ENCODE results near the gene ZNF652. TPM values are rescaled to one million over a fixed set of nuclear protein-coding genes. Genes with fewer than 3 reads are reported as not detected.

ZNF652 gene
- total RNA-seq, 1 donor from 2014 or later = 26.6 TPM

DNA sequence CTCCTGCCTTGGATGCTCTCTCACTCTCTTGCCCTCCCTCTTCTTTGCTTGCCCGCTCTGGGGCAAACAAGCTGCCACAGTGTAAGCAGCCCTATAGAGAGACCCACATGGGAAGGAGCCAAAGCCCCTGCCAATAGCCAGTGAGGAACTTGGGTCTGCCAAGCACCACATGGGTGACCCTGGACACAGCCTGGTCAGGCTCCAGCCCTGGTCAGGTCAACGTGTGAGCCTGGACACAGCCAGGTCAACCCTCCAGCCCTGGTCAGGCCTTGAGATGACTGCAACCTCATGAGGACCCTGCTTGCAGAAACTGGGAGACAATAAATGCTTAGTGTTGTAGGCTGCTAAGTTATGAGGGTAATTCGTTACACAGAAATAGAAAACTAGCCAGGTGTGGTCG lies 117.2 kb downstream of the ZNF652 start:
- no peak overlapping the region for H3K27ac ChIP-seq (ENCODE audit: low read depth, low read length)
- H3K9me3 ChIP-seq (ENCODE audit: control insufficient read depth in 3 of 3, low read length in 3 of 3) = no peaks in the 10 kb centered on the region
- no peak overlapping the region for H3K4me3 ChIP-seq (ENCODE audit: low read length in 3 of 3)
- H3K27me3 ChIP-seq (ENCODE audit: control insufficient read depth in 3 of 3, insufficient read depth in 3 of 3, low read length in 3 of 3) = peaks cover 0 to 8% (median 0%) of the 10 kb centered on the region in 3 donors
- peaks cover 6 to 11% (median 8%) of the 10 kb centered on the region in 3 donors for H3K4me1 ChIP-seq (ENCODE audit: control insufficient read depth in 3 of 3, insufficient read depth in 3 of 3, low read length in 3 of 3)
- no peaks in the 10 kb centered on the region for H3K36me3 ChIP-seq (ENCODE audit: control insufficient read depth in 3 of 3, insufficient read depth in 3 of 3, low read length in 3 of 3)
- no peak overlapping the region for H3K9ac ChIP-seq (ENCODE audit: low read depth in 1 of 3, low read length in 3 of 3)

Small RNA genes lying within 50 kb of the gene (small RNA-seq; reads per million reads assigned to genes)
- not detected for gene MIR6129

Other genes with a start within 250 kb of the ZNF652 start
- not detected for gene B4GALNT2, start 229.5 kb downstream of the ZNF652 start, total RNA-seq
- gene GNGT2, start 151.7 kb downstream of the ZNF652 start, total RNA-seq = 2.1 TPM
- 1.0 TPM for gene ABI3, start 151.5 kb downstream of the ZNF652 start, total RNA-seq
- 13.6 TPM for gene PHOSPHO1, start 131.5 kb downstream of the ZNF652 start, total RNA-seq
- gene PHB1, start 52.6 kb upstream of the ZNF652 start, total RNA-seq = 105 TPM
- gene NGFR, start 133.0 kb upstream of the ZNF652 start, total RNA-seq = 20.4 TPM
- 0.52 TPM for gene NXPH3, start 213.6 kb upstream of the ZNF652 start, total RNA-seq

Data from skeletal muscle tissue (tissue), 5 donors.